EH (cell line): ENCODE measurements around the gene PRKRIP1.
"Not testable (repeated sequence)": the region's sequence is repeated elsewhere in the genome, so short reads cannot be mapped to it uniquely, and the experiment has no call there.

ENCODE experiments used
- DNase-seq: peaks from one replicate; pipeline ENCODE4 v3.0.0-alpha.2; 2015; ENCODE audit warnings: low read depth

Gene PRKRIP1

GRCh38 chr7:102431617-102432298, 35.6 kb downstream of the PRKRIP1 start:
- DNase-seq, result peak; percentile 22

DNA sequence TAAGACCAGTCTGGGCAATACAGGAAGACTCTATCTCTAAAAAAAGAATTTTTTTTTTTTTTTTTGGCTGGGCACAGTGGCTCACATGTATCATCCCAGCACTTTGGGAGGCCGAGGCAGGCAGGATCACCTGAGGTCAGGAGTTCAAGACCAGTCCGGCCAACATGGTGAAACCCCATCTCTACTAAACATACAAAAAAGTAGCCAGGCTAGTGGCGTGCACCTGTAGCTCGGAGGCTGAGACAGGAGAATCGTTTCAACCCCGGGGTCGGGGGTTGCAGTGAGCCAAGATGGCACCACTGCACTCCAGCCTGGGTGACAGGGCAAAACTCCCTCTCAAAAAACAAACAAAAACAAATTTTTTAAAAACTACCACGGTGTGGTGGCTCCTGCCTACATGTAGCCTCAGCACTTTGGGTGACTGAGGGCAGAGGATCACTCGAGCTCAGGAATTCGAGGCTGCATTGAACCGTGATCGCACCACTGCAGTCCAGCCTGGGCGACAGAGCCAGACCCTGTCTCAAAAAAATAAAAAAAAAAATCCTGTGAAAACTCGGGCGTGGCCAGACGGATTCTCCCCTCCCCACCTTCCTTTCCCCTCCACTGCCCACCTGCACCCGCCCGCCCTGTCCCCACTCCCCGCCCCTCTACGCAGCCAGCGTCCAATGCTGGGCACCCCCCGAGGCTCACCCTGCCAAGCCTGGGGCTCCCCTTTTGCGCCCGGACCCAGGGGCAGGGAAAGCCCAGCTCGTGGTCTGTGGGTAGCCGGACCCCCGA, 36.5 kb downstream of the PRKRIP1 start:
- DNase-seq, result no peak

GRCh38 chr7:102433219-102434038, 37.3 kb downstream of the PRKRIP1 start, which contains the start of gene ORAI2:
TSS of gene ORAI2 (plus strand) at chr7:102433575. CDS start at chr7:102438957, 5,382 bp downstream.
- DNase-seq, result peak; percentile 74

GRCh38 chr7:102434039-102434486, 37.9 kb downstream of the PRKRIP1 start:
- DNase-seq, result no peak

GRCh38 chr7:102436118-102436517, 40.0 kb downstream of the PRKRIP1 start:
- no peak for DNase-seq

DNA sequence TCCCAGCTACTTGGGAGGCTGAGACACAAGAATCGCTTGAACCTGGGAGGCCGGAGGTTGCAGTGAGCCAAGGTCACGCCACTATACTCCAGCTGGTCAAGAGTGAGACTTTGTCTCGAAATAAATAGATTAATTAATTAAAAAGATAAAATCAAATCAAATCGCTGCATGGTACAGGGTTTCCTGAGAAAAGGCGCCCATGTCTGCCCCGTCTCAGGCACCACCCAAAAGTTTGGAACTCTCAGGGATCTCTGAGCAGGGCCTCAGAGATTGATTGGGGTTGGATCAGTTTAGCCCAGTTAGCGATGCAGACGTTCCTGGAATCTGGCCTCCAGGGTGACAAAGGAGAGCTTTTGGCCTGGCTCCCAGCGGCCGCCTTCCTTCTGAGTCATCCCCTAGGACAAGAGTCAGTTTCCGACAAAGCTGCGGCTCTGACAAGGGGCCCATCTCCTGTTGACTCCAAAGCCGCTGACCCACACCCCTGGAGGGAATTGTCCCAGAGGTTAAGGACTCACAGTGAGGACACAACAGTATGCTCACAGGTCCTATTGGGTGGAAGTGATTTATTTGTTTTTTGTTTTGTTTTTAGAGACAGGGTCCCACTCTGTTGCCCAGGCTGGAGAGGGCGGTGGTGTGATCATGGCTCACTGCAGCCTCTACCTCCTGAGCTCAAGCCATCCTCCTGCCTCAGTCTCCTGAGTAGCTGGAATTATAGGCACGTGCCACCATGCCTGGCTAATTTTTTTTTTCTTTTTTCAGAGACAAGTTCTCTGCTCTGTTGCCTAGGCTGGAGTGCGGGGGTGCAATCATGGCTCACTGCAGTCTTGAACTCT, 44.0 kb downstream of the PRKRIP1 start:
- DNase-seq, result peak; percentile 91

DNA sequence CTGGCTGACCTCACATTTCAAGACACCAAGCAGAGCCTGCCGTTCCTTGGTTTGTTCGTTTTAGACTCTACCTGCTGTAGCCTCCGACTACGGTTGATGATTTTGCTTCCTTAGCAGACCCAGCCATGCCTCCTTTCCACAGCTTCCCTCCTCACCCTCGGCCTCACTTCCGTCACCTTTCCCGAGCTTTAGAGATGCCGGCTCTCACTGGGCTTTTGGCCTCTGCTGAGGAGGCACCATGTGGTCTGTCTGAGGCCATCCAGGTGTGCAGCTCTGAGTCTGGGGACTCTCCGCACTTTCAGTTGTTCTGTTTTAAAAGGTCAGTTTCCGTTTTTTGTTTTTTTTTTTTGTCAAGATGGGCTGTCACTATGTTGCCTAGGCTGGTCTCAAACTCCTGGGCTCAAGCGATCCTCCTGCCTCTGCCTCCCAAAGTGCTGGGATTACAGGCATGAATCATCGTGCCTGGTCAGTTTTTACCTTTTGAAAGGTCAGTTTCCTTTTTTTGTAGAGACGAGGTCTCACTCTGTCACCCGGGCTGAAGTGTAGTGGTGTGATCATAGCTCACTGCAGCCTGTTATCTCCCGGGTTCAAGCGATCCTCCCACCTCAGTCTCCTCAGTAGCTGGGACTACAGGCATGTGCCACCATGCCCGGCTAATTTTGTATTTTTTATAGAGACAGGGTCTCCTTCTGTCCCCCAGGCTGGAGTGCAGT, 49.0 kb downstream of the PRKRIP1 start:
- DNase-seq, result no peak

DNA sequence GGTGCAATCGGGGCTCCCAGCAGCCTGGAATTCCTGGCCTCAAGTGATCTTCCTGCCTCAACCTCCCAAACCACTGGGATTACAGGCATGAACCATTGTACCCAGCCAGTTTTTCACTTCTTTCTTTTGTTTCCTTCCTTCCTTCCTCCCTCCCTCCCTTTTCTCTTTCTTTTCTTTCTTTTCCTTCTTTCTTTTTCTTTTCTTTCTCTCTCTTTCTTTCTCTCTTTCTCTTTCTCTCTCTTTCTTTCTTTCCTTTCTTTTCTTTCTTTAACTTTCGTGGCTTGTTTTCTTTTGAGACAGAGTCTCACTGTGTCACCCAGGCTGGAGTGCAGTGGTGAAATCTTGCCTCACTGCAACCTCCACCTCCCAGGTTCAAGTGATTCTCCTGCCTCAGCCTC, 49.5 kb downstream of the PRKRIP1 start:
- DNase-seq, result no peak

DNA sequence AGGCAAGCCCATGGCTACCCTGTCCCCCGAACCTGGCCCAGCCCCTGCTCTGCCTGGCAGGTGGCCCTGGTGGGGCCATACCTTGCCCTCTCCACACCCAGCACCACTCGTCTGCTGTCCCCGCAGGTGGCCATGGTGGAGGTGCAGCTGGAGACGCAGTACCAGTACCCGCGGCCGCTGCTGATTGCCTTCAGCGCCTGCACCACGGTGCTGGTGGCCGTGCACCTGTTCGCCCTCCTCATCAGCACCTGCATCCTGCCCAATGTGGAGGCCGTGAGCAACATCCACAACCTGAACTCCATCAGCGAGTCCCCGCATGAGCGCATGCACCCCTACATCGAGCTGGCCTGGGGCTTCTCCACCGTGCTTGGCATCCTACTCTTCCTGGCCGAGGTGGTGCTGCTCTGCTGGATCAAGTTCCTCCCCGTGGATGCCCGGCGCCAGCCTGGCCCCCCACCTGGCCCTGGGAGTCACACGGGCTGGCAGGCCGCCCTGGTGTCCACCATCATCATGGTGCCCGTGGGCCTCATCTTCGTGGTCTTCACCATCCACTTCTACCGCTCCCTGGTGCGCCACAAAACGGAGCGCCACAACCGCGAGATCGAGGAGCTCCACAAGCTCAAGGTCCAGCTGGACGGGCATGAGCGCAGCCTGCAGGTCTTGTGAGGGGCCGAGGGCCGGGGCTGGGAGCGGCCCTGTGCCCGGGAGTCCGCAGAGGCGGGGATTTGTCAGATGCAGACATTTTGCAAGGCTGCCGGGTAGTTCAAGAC, 50.4 kb downstream of the PRKRIP1 start:
- no peak for DNase-seq

GRCh38 chr7:102447311-102447710, 51.1 kb downstream of the PRKRIP1 start:
- DNase-seq, result no peak

GRCh38 chr7:102449136-102449535, 53.0 kb downstream of the PRKRIP1 start:
- no peak for DNase-seq

GRCh38 chr7:102450242-102450641, 54.1 kb downstream of the PRKRIP1 start:
- DNase-seq, result no peak

- peak; percentile 40 for DNase-seq
These were observed 55.4 kb downstream of the PRKRIP1 start for GRCh38 chr7:102451371-102452054.

DNA sequence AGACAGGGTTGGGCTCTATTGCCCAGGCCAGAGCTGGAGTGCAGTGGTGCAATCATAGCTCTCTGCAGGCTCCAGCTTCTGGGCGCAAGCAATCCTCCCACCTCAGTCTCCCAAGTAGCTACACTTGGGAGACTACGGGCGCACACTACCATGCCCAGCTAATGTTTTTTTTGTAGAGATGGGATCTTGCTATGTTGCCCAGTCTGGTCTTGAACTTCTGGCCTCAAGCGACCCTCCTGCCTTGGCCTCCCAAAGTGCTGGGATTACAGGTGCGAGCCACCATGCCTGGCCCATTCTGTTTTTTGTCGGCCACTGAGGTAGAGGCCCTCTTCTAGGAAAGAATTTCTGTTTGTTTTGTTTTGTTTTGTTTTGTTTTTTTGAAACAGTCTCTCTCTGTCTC, 56.3 kb downstream of the PRKRIP1 start:
- no peak for DNase-seq

- no peak for DNase-seq
These were observed 57.2 kb downstream of the PRKRIP1 start for GRCh38 chr7:102453319-102453718.

DNA sequence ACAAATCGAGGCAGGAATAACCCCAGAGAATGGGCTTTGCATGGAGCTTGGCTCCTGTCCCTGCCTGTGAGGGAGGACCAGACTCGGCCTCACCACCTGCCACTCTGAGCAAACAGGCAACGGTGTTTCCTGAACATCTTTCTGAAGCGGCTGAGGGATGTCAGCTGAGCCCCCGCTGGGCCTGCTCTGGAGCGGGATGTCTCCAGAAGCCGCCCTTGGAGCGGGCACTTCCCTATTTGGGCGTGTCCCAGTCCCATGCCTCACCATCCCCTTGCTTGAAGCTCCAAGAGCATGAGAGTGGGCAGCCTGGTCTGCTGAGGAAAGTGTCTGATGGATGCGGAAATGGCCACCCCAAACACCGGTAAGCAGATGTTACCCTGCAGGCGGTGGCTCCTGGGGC, 58.3 kb downstream of the PRKRIP1 start:
- no peak for DNase-seq

- not testable (repeated sequence) for DNase-seq
These were observed 58.8 kb downstream of the PRKRIP1 start for GRCh38 chr7:102454932-102455331.

DNA sequence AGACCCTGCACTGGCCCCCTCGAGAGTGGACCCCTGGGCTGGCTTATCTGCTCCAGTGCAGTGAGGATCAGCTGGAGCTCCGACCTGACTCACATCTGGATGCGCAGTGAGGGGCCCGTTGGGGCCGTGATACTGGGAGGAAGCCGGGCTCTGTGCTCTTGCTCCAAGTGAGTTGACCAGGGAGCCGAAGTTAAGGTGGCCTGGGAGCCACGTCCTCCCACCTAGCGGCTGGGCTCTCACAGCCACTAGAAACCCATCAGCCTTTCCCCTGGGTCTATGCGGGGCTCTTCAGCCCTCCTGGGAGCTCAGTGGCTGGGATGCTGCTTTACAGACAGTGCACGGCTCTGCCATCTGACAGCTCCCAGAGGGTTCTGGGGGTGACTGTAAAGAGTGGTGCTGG, 59.4 kb downstream of the PRKRIP1 start:
- no peak for DNase-seq

DNA sequence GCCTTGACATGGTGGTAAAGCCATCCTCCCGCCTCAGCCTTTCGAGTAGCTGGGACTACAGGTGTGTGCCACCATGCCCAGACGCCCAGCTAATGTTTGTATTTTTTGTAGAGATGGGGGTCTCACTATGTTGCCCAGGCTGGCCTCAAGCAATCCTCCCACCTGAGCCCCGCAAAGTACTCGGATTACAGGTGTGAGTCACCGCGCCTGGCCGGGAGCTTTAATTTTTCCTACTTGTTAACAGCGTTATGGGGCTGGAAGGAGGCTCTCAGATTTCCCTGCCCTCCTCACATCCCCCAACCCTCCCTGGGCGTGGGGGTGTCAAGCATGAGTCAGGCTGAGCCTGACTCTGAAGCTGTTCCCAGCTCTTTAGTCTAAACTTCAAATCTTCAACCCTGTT, 60.2 kb downstream of the PRKRIP1 start:
- DNase-seq, result peak; percentile 52
